Trophoblast cell (in vitro differentiated cells and primary cell): ENCODE data around the gene GGTLC1.
A peak's percentile ranks its signal among the peaks of the same experiment; 100 is the strongest.
"Not testable (repeated sequence)": the region's sequence is repeated elsewhere in the genome, so short reads cannot be mapped to it uniquely, and the experiment has no call there.

ENCODE experiments used
- DNase-seq, 2 donors: peaks; one replicate each; pipeline ENCODE4 v3.0.0-alpha.2; 2016
- H2AFZ ChIP-seq: 2 replicates; pipeline ENCODE4 v1.6.1; 2013; ENCODE audit warnings: low read length, moderate library complexity, mild to moderate bottlenecking; ENCODE audit not compliant: insufficient read depth, poor library complexity
- H2AK5ac ChIP-seq: 2 replicates; pipeline ENCODE4 v1.6.1; 2013; ENCODE audit warnings: mild to moderate bottlenecking, low read length
- H2BK120ac ChIP-seq: 2 replicates; pipeline ENCODE4 v1.6.1; 2013; ENCODE audit warnings: low read length, mild to moderate bottlenecking, moderate library complexity; ENCODE audit not compliant: insufficient read depth, poor library complexity
- H2BK12ac ChIP-seq: 2 replicates; pipeline ENCODE4 v1.6.1; 2013; ENCODE audit warnings: mild to moderate bottlenecking, low read length, moderate library complexity
- H2BK5ac ChIP-seq: 2 replicates; pipeline ENCODE4 v1.6.1; 2013; ENCODE audit warnings: low read length, low read depth, moderate library complexity, mild to moderate bottlenecking; ENCODE audit not compliant: poor library complexity
- H3K14ac ChIP-seq: 2 replicates; pipeline ENCODE4 v1.6.1; 2013; ENCODE audit warnings: mild to moderate bottlenecking, low read length
- H3K18ac ChIP-seq: 2 replicates; pipeline ENCODE4 v1.6.1; 2013; ENCODE audit warnings: mild to moderate bottlenecking, low read length
- H3K23ac ChIP-seq: 2 replicates; pipeline ENCODE4 v1.6.1; 2013; ENCODE audit warnings: low read length
- H3K27ac ChIP-seq: 2 replicates; pipeline ENCODE4 v1.5.1; 2013; ENCODE audit warnings: low read depth, mild to moderate bottlenecking, inconsistent platforms, low read length, moderate library complexity
- H3K27me3 ChIP-seq: 2 replicates; pipeline ENCODE4 v1.6.1; 2013; ENCODE audit warnings: inconsistent platforms, mild to moderate bottlenecking, low read length, moderate library complexity; ENCODE audit not compliant: insufficient read depth
- H3K36me3 ChIP-seq, 2 experiments: 1 replicate in 1 of 2; 2 replicates in 1 of 2; pipeline ENCODE4 v1.6.1; 2013; ENCODE audit warnings: low read length in 2 of 2, mild to moderate bottlenecking in 2 of 2, moderate library complexity in 1 of 2; ENCODE audit not compliant: insufficient read depth in 2 of 2, control insufficient read depth in 1 of 2
- H3K4ac ChIP-seq: 2 replicates; pipeline ENCODE4 v1.6.1; 2013; ENCODE audit warnings: low read depth, mild to moderate bottlenecking, low read length, moderate library complexity
- H3K4me1 ChIP-seq, 2 experiments: 1 replicate in 1 of 2; 2 replicates in 1 of 2; pipeline ENCODE4 v1.6.1; 2013; ENCODE audit warnings: low read length in 2 of 2, mild to moderate bottlenecking in 2 of 2, moderate library complexity in 1 of 2; ENCODE audit not compliant: insufficient read depth in 2 of 2, control insufficient read depth in 1 of 2
- H3K4me2 ChIP-seq: 2 replicates; pipeline ENCODE4 v1.6.1; 2013; ENCODE audit warnings: inconsistent platforms, mild to moderate bottlenecking, low read length, moderate library complexity
- H3K4me3 ChIP-seq: 2 replicates; pipeline ENCODE4 v1.5.1; 2013; ENCODE audit warnings: mild to moderate bottlenecking, low read depth, low read length, inconsistent platforms
- H3K79me1 ChIP-seq: one replicate; pipeline ENCODE4 v1.6.1; 2013; ENCODE audit warnings: low read length
- H3K79me2 ChIP-seq: 2 replicates; pipeline ENCODE4 v1.6.1; 2013; ENCODE audit warnings: low read length, mild to moderate bottlenecking; ENCODE audit not compliant: control insufficient read depth, insufficient read depth, poor library complexity
- H3K9ac ChIP-seq: 2 replicates; pipeline ENCODE4 v1.6.1; 2013; ENCODE audit warnings: mild to moderate bottlenecking, low read length
- H3K9me3 ChIP-seq: 2 replicates; pipeline ENCODE4 v1.6.1; 2013; ENCODE audit warnings: low read depth, mild to moderate bottlenecking, control low read depth, inconsistent platforms, low read length; ENCODE audit not compliant: insufficient read depth
- H4K12ac ChIP-seq: 2 replicates; pipeline ENCODE4 v1.6.1; 2013; ENCODE audit warnings: low read depth, mild to moderate bottlenecking, low read length, moderate library complexity
- H4K8ac ChIP-seq: 2 replicates; pipeline ENCODE4 v1.6.1; 2013; ENCODE audit warnings: low read depth, mild to moderate bottlenecking, low read length, moderate library complexity
- H4K91ac ChIP-seq: one replicate; pipeline ENCODE4 v1.6.1; 2013; ENCODE audit warnings: low read depth, mild to moderate bottlenecking, low read length, moderate library complexity
- WGBS: extraction: QIAGEN DNeasy Blood & Tissue Kit; methylation state at CpG from one replicate; pipeline ENCODE4 v1.1.7; 2013; ENCODE audit warnings: missing lambda C conversion rate; ENCODE audit not compliant: insufficient read length, insufficient coverage; ENCODE audit errors: extremely low coverage; 5-methylcytosine and 5-hydroxymethylcytosine counted together

The GGTLC1 gene

GRCh38 chr20:23995905-23996666 is 7.5 kb upstream of the GGTLC1 start:
- no CpG with 5 or more reads among the region's 11 CpGs for WGBS

GRCh38 chr20:23995291-23995690 is 6.7 kb upstream of the GGTLC1 start:
- H4K12ac ChIP-seq, H3K4me3 ChIP-seq, H3K27me3 ChIP-seq, H3K36me3 ChIP-seq, H3K14ac ChIP-seq, H2AK5ac ChIP-seq, DNase-seq, H3K79me1 ChIP-seq, H3K4me1 ChIP-seq, H3K4me2 ChIP-seq, H2BK12ac ChIP-seq, H3K79me2 ChIP-seq, H3K9ac ChIP-seq, H4K8ac ChIP-seq, H2BK5ac ChIP-seq, H3K18ac ChIP-seq, H3K9me3 ChIP-seq, H2BK120ac ChIP-seq, H3K4ac ChIP-seq, H3K23ac ChIP-seq, H3K27ac ChIP-seq, H4K91ac ChIP-seq, H2AFZ ChIP-seq: not testable (repeated sequence)
- WGBS: no CpG with 5 or more reads among the region's 6 CpGs

More at GRCh38 chr20:23995905-23996666, 7.5 kb upstream of the GGTLC1 start:
- no peak overlapping the region for H4K8ac ChIP-seq
- no peak overlapping the region for H3K4me3 ChIP-seq
- H3K4me1 ChIP-seq: no peaks in the 10 kb centered on the region
- DNase-seq: peak; percentile 29 to 60
- no peak overlapping the region for H3K4ac ChIP-seq
- H3K36me3 ChIP-seq: no peaks in the 10 kb centered on the region
- no peak overlapping the region for H4K91ac ChIP-seq
- no peak overlapping the region for H2BK5ac ChIP-seq
- no peak overlapping the region for H3K27ac ChIP-seq
- no peak overlapping the region for H2BK12ac ChIP-seq
- no peak overlapping the region for H2AK5ac ChIP-seq
- H3K14ac ChIP-seq: no peak overlapping the region
- H3K23ac ChIP-seq: no peak overlapping the region
- no peak overlapping the region for H2AFZ ChIP-seq
- H3K9ac ChIP-seq: no peak overlapping the region
- no peaks in the 10 kb centered on the region for H3K79me2 ChIP-seq
- H3K18ac ChIP-seq: no peak overlapping the region
- H2BK120ac ChIP-seq: no peak overlapping the region
- H3K79me1 ChIP-seq: no peaks in the 10 kb centered on the region
- no peaks in the 10 kb centered on the region for H3K9me3 ChIP-seq
- no peak overlapping the region for H3K4me2 ChIP-seq
- H4K12ac ChIP-seq: no peak overlapping the region
- no peaks in the 10 kb centered on the region for H3K27me3 ChIP-seq

- H3K4me2 ChIP-seq, DNase-seq, H3K14ac ChIP-seq, H3K27ac ChIP-seq, H3K79me1 ChIP-seq, H4K8ac ChIP-seq, H3K9ac ChIP-seq, H3K23ac ChIP-seq, H3K18ac ChIP-seq, H2BK120ac ChIP-seq, H3K4me3 ChIP-seq, H3K4ac ChIP-seq, H4K12ac ChIP-seq, H3K79me2 ChIP-seq, H2AK5ac ChIP-seq, H2BK12ac ChIP-seq, H3K4me1 ChIP-seq, H3K36me3 ChIP-seq, H2BK5ac ChIP-seq, H3K27me3 ChIP-seq, H4K91ac ChIP-seq, H2AFZ ChIP-seq, H3K9me3 ChIP-seq: not testable (repeated sequence)
- no CpG with 5 or more reads among the region's 14 CpGs for WGBS
Measured at GRCh38 chr20:23994001-23994633, 5.5 kb upstream of the GGTLC1 start.

- H3K4me1 ChIP-seq, H3K27me3 ChIP-seq, H3K4me3 ChIP-seq, H3K27ac ChIP-seq, H3K18ac ChIP-seq, H3K4me2 ChIP-seq, H2BK120ac ChIP-seq, H3K4ac ChIP-seq, H3K14ac ChIP-seq, H2BK12ac ChIP-seq, H4K91ac ChIP-seq, H4K12ac ChIP-seq, DNase-seq, H3K36me3 ChIP-seq, H4K8ac ChIP-seq, H3K9me3 ChIP-seq, H3K9ac ChIP-seq, H3K23ac ChIP-seq, H2BK5ac ChIP-seq, H2AFZ ChIP-seq, H3K79me2 ChIP-seq, H3K79me1 ChIP-seq, H2AK5ac ChIP-seq: not testable (repeated sequence)
- WGBS: no CpG with 5 or more reads among the region's 12 CpGs
Measured at GRCh38 chr20:23993440-23993839, 4.9 kb upstream of the GGTLC1 start.
